Stimulated activated CD4-positive, alpha-beta T cell treated with anti-CD3 and anti-CD28 coated beads, Interleukin-15, amount 100 ng/mL, for 24 hours (primary cell): ENCODE measurements around the gene SEC11C.

Experiments
- DNase-seq: peaks from one replicate; pipeline ENCODE4 v3.0.0-alpha.2; 2020

Gene SEC11C

DNA sequence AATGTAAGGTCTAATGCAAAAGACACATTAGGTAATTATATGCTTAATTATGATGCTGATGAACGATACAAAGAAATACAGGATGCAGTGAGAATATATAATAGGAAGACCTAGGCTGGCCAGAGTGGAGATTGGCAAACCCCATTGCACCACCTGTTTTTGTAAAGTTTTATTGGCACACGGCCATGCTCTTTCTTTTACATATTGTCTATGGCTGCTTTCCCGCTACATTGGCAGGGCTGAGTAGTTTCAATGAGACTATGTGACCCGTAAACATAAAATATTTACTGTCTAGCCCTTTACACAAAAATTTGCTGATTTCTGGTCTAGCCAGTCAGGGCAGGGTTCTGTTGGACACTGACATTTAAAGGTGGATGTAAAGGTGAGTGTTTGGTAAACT lies 5.4 kb downstream of the SEC11C start:
- DNase-seq: no peak

DNA sequence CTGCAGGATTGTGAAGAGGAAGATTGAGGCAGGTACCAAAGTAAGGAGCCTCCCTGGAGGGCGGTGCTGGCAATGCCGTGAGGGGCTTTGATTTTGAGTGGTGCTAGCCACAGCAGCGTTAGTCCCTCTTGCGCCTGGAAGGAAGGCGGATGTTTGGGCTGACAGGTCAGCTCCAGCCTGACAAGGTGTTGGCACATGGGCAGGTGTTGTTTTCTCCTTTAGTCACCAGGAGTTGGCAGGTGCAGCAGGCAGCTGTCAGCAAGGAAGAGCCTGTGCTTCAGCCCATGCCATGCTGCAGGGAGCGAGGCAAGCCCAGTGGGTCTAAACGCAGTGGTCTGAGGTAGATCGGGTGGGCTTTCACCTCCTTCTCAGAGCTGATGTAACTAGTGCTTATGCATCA lies 8.5 kb downstream of the SEC11C start:
- no peak for DNase-seq

DNA sequence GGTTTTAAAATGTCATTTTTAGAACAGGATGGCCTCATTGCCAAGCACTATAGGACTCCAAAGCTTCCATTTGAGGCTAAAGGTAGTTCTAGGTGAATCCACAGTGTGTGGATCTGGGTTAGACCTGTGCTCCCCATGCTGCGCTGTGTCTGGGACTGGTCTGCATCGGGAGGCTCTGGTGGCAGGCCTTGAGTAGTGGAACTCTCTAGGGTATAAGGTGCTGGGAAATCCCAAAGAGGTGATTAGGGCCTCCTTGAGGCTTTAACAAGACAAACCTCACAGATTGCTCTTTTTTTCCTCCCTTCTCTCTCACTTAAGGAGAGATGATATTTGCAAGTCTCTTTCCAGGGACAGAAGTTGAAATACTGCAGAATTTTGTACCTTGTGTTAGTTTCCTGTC lies 9.3 kb downstream of the SEC11C start:
- DNase-seq: no peak

DNA sequence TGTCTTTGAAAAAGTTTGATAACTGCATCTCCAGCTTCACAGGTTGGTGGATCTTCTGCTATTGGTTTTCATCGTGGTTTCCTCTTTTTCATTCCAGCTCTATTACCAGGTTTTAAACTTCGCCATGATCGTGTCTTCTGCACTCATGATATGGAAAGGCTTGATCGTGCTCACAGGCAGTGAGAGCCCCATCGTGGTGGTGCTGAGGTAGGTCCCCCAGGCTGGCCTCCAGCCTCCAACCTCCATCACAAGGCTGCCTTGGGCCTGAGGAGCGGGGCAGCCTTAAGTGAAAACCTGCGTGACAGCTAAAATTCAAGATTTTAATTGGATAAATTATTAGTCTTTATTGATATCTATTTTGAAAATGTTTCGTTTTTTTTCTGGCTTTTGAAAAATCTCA lies 9.7 kb downstream of the SEC11C start:
- no peak for DNase-seq

DNA sequence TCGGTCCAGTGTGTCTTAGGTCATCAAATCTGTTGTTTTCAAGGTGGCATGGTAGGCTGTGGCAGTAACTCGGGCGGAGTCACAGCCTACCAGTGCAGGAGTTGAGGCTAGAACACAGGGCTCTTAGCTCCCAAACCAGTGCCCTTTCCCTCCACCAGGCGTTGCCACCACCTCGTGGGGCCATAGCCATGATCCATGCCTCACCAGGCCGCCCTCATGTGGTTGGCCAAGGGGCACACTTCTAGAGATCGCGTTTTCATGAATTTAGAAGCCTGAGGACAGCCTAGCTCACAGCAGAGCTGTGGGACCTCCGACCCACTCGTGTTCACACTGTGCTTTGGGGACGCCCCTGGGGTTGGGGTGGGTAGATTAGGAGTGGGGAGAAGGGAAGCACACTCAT lies 10.6 kb downstream of the SEC11C start:
- no peak for DNase-seq

DNA sequence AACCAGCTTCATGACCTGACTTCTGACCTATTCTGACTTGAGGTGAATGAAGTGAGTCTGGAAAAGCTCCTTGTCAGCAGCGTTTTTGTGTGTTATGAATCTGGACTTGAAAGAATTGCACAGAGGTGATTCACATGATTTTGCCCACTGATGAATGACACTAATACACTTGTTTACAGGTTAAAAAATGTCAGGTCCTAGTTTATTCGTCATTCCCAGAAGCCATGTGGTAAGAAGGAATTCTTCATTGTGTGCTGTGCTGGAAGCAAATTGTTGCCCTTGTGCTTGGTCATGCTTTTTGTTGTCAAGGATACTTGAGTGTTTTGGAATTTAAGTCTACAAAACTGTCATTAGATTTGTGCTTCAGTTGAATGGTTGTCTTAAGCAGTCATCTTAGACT lies 15.5 kb downstream of the SEC11C start:
- DNase-seq: no peak

DNA sequence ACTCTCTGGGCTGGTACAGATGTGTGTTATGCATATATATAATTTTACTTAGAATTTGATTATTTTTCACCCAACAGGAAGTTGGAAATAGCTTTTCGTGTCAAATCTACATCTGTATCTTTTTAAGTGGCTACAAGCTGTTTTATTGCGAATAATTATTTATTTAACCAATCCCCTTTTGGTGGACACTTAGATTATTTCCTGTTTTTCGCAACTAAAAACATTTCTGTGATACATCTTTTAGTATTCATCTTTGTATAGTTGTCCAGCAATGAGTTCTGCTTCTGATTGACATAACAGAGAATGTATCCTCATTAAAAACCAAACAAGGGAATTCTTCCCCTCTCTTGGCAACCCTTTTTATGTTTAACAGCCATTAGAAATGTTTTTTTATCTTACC lies 16.6 kb downstream of the SEC11C start:
- DNase-seq: no peak

DNA sequence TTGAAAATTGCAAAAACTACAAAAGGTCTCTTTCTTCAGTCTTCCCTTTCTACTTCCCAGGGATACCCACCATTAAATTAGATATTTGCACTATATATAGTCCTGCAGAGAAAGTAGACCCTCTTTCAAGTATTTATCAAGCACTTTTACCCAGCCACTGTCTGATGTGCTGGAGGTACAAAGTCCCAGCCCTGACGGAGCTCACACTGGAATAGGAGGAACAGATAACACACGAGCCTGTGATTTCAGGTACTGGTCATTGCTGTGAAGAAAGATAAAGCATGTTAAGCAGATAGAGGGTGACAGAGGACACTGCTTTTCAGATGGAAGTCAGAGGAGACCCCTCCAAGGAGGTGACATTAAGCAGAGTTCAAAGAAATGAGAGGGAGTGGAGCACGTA lies 19.6 kb downstream of the SEC11C start:
- DNase-seq: no peak

DNA sequence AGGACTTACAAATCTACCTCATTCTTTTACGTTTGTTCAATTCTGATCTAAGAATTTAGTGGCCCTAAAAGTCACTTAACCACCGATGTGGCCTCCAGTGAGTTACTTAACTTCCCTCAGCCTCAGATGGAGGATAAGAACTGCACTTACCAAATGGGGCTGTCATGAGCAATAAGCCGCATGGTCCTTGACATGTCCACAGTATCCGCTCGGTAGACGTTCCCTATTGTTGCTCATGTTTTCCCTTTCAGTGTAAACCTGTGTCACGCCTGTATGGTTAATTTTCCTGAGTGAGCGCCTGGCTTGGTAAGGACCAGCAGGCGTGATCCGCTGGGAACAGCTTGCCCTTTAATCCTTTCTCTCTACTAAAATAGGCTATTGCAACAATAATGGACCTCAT lies 20.3 kb downstream of the SEC11C start:
- DNase-seq: no peak

DNA sequence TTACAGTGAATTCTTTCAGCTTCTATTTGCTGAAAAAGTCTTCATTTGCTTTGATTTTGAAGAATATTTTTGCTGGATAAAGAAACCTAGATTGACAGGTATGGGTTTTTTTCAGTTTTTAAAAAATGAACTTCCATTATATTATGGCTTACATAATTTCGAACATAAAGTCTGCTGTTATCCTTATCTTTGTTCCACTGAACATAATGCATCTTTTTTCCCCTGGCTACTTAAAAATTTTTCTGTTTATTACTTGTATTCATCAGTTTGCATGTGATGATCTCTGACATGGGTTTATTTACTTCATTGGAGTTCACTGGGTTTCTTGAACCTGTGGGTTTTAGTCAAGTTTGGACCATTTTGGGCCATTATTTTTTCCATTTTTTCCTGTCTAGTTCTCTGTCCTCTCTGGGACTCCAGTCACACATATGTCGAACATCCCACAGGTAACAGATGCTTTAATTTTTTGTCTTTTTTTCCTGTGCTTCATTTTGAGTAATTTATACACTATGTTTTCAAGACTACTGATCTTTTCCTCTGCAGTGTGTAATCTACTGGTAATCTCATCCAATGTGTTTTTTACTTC lies 33.1 kb downstream of the SEC11C start:
- no peak for DNase-seq

DNA sequence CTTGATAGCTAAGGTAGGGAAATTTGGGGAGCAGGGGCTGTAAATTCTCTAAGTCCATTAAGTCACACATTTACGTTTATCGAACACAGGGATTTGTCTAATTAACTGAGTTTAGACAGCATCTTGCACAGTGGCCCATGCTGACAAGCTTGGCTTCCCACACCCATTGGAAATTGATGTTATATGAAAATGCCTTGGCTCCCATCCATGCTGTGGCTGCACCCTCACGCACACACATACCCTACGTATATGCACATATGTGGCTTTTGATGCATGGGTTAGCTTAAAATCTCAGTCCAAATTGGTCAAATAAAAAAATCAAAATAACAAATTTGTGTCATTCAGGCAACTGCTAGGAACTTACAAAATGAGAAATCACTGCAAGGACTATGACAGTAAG lies 37.8 kb downstream of the SEC11C start:
- DNase-seq: no peak

DNA sequence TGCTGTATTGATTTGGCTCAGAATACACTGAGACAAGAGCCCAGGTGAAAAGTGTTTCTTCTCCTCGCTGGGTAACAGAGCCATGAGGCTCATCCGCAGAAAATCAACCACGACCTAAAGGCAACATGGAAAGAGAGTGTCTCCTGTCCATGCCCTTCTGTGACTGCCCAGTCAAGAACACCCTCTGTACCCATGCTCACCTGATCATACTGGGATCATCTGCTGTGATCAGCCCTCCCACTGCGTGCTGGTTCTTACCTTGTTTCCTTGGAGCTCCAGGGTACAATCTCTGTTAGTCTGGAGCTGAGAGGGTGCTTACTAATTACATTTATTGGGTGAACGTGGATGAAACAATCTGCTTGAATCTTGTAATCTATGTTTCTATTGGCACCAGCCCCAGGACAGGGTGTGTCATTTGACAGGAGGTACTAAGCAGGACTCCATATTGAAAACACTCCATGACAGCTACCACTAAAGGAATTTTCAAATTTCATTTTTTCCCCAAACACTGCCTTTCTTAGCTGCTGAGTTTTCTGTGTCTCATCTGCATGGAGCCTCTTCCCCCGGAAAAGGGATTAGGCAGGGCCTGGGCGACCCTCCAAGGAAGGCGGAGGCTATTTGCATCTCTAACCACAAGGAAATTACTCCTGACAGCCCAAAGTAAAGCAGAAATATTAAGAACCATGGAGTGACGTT lies 40.6 kb downstream of the SEC11C start:
- no peak for DNase-seq

DNA sequence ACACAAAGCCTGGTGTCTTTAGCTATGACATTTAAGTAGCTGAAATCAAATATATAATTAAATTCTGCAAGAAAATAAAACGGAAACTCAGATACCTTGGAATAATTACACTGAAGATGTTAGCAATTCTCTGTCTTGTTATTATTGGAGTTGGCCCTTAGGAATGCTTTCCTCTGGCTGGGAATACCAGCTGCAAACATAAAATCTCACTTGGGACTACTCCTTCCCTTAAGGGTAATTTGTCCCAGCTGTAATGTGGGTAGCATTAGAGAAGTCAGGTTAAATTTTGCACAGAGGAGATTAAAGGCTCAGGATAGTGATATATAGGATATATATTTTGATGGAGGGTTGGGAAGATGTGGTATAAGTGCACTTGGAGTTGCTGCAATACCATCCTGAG lies 43.0 kb downstream of the SEC11C start:
- no peak for DNase-seq

DNA sequence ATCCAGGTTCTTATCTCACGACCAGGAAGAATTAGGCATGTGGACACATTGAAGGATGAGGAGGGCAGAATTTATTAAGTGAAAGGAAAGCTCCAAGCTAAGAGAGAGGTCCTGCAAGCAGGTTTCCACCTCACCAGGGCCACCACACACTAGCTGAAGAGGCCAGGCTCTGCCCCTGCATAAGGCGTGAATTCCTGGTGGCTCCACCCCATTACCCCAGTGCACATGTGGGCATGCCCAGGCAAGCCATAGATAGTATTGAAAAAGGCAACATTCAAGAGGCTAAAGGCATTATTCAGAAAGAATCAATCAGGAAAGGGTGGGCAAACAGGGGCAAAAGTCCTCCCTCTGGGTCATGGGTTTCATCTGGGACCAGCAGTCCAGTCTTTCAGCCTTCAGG lies 49.3 kb downstream of the SEC11C start:
- DNase-seq: no peak

DNA sequence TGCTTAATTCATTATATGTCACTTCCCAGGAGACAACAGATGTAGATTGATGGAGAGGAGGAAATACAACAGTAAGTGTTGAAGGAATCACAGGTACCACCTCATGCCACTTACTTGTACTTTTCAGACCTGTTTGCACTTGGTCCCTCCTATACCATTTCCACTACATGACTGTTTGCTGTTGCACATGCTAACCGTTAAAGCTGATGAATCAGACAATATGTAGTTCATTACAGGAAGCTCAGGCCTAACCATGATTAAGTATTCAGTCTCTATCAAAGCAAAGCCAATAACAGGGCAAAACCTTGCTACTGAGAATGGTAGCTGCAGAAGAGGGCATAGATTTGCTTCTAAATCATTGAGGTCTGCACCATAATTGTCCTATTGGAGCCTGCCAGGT lies 50.1 kb downstream of the SEC11C start:
- no peak for DNase-seq

DNA sequence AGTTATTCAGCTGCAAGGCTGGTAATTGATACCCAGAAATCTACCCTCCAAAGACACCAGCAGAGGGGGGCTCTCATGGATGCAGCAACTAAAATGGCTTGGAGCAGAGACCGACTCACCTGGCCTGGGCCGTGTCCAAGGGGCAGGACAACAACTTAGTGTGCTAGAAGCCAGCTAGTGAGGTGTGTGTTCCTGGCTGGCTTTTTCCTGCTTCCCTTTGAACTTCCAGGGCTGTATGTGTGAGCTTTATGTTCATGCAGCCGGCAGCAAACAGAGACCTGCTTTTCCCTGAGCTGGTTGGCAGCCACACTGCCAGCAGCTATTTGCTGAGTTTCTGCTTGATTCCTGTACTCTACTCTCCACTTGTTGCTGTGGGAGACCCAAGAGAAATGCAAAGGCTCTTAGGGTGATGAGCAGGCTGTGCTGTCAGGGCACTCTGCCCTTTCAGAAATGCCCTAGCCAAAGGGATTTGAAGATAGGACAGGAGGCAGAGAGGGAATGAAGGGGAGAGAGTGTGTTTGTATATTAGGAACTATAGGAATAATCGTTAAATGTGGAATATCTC lies 56.6 kb downstream of the SEC11C start:
- DNase-seq: no peak

DNA sequence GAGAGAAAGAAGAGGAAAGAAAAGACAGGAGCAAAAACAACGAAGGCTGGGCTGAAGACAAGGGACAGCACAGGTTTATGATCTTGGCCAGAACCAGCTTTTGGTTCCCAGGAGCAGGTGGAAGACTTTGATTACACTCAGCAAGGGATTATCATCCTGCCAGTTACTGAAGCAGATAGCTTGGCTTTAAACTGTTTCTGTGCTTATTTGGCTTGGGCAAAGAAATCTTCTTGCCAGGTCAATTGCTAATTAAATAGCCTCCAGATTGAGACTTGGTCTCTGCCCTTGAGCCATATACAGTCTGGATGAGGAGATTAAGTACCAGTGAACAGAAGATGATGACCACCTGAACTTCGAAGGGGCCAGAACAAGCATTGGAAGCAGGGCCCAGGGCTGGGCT lies 58.0 kb downstream of the SEC11C start:
- DNase-seq: no peak

DNA sequence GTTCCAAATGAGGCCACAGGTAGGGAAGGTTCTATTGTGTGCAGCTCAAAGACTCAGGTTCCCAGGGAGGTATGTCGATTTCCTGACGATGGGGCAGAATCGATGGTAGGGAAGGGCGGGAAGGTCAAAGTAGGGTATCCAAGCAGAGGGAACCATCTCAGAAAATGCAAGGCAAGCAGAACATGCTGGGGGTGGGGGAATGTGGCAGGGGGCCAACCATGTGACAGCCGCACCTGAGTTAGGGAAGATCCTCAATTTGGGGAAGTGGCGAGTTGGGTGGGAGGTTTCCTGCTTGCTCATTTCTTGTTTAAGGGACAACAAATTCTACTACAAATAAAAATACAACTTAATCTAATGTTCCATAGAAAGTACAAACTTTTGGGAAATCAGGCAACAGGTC lies 58.5 kb downstream of the SEC11C start:
- no peak for DNase-seq

DNA sequence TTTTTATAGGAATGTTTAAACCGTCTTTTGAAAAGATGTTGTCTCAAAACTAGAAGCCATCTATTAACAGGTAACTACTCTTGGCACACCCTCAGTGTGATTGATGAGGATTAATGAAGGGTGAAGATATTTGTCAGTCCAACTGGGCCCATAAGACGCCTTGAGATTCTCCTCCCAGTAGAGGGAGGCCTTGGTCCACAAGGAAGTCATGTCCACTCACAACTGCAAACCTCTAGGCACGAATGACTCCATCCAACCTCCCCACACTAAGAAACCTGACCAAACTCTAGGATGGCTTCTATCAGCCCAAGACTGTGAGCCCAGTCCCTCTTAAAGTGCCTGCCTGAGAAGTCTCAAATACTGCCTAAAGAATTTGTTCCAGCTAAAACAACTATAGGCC lies 61.1 kb downstream of the SEC11C start:
- no peak for DNase-seq

DNA sequence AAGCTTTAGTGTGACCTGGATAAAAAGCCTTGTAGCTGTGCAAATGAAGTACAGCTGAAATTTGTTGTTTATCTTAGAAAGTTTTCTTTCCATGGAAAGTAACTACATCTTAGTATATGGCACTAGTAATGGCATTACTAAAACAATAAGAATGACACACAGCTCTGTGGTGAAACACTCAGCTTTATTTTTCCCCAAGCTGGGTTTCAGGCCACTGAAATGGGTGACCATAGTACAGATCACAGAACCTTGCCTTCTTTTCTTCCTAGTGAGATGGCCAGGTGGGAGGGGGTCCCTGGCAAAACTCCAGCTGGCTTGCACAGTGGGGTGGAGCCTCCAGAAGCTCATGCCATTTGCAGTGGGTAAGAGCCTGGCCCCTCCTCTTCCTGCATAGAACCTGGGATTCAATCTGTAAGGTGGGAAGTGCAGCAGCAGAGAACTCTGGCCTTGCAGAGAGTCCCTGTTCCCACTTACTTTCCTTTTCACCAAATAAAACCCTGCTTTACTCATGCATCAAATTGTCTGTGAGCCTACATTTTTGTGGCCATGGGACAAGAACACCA lies 62.7 kb downstream of the SEC11C start:
- no peak for DNase-seq

DNA sequence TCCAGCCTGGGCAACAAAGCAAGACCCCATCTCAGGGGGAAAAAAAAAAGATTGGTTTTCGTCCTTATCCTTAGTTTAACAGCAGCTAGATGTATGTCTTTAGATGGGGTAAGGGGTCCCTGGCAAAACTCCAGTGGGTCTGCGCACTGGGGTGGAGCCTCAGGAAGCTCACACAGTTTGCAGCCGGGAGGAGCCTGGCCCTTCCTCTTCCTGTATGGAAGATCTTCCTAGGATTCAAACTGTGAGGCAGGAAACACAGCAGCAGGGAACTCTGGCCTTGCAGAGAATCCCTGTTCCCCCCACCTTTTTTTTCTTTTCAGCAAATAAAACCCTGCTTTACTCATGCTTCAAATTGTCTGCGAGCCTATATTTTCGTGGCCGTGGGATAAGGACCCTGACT lies 67.8 kb downstream of the SEC11C start:
- DNase-seq: no peak
